Measurements from ENCODE around the gene ADAMTS19.

DNA sequence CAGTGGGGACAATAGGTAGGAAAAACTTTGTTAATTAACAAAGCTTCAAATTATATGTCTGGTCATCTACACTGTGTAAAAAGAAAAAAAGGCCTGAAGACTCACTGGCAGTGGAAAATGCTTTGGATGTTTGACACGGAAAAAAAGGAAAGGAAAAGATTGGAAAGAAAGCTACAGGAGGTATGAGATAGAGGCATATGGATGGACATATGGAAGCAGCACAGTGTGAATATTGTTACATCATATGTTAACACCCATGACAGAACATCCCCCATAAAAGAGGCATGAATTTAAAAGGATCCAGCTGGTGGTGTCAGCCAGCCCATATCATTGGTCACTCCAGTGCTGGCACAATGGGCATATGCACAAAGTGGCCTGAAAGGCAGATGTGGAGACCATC is 19.0 kb upstream of the ADAMTS19 start:
- TF ChIP-seq EZH2 (IDR thresholded peaks at IDR 0.05; ENCODE audit: borderline replicate concordance, low read length) = no peak
- TF ChIP-seq, protein P1, sequence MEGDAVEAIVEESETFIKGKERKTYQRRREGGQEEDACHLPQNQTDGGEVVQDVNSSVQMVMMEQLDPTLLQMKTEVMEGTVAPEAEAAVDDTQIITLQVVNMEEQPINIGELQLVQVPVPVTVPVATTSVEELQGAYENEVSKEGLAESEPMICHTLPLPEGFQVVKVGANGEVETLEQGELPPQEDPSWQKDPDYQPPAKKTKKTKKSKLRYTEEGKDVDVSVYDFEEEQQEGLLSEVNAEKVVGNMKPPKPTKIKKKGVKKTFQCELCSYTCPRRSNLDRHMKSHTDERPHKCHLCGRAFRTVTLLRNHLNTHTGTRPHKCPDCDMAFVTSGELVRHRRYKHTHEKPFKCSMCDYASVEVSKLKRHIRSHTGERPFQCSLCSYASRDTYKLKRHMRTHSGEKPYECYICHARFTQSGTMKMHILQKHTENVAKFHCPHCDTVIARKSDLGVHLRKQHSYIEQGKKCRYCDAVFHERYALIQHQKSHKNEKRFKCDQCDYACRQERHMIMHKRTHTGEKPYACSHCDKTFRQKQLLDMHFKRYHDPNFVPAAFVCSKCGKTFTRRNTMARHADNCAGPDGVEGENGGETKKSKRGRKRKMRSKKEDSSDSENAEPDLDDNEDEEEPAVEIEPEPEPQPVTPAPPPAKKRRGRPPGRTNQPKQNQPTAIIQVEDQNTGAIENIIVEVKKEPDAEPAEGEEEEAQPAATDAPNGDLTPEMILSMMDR (conservative IDR thresholded peaks at IDR 0.05 in 1 of 2, IDR thresholded peaks at IDR 0.05 in 1 of 2; ENCODE audit: extremely low read depth in 1 of 2, insufficient read depth in 1 of 2, low read depth in 1 of 2, low read length in 2 of 2) = no peak

Data from mammary epithelial cell (primary cell).